Neutrophil (primary cell): ENCODE data around the gene PTPN21.

ENCODE experiments used
- H3K27ac ChIP-seq: fragments of 200-600 bp; sonication (generic); 2 replicates; pipeline ENCODE4 v1.5.1; 2016; ENCODE audit warnings: mild to moderate bottlenecking, moderate library complexity
- H3K27me3 ChIP-seq: fragments of 200-600 bp; sonication (generic); 2 replicates; pipeline ENCODE4 v1.6.0; 2016; ENCODE audit warnings: mild to moderate bottlenecking
- H3K36me3 ChIP-seq: fragments of 200-600 bp; sonication (generic); 2 replicates; pipeline ENCODE4 v1.5.1; 2017
- H3K4me1 ChIP-seq, 2 experiments: fragments of 200-600 bp in 1 of 2; sonication (generic) in 1 of 2; 1 replicate in 1 of 2; 2 replicates in 1 of 2; pipeline versions ENCODE4 v1.5.1 to v1.6.1; 2013 to 2016; ENCODE audit warnings: low read depth in 1 of 2, low read length in 1 of 2, mild to moderate bottlenecking in 1 of 2, moderate library complexity in 1 of 2; ENCODE audit not compliant: control insufficient read depth in 1 of 2, insufficient read depth in 1 of 2
- H3K4me3 ChIP-seq, 2 experiments: fragments of 200-600 bp in 1 of 2; sonication (generic) in 1 of 2; 1 replicate in 1 of 2; 2 replicates in 1 of 2; pipeline ENCODE4 v1.5.1; 2013 to 2016; ENCODE audit warnings: low read depth in 1 of 2, low read length in 1 of 2, mild to moderate bottlenecking in 1 of 2, moderate library complexity in 1 of 2
- H3K9me3 ChIP-seq: fragments of 200-600 bp; sonication (generic); 2 replicates; pipeline ENCODE4 v1.5.1; 2016
- TF ChIP-seq, protein P1 (sequence below): fragments of 200-600 bp; sonication (generic); IDR thresholded peaks from 2 replicates; pipeline ENCODE4 v1.5.1; 2016; ENCODE audit warnings: antibody characterized with exemption

The PTPN21 gene

DNA sequence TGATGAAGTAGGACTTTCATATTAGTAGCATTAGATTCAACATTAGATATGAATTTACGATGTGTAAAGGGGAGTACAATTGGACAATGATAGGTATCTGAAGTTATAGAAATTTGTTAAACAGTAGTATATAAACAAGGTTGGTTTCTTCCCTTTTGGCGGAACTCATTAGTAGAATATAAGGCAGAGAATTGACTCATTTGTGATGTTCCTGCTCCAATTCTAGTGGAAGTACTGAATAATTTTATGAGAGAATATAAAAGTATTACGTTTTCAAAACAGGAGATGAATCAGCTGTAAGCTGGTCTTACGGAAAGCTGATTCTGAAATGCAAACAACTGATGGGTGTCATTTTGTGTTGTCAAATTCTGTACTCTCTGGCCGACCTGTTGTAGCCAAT lies 21.4 kb upstream of the PTPN21 start:
- TF ChIP-seq, protein P1, sequence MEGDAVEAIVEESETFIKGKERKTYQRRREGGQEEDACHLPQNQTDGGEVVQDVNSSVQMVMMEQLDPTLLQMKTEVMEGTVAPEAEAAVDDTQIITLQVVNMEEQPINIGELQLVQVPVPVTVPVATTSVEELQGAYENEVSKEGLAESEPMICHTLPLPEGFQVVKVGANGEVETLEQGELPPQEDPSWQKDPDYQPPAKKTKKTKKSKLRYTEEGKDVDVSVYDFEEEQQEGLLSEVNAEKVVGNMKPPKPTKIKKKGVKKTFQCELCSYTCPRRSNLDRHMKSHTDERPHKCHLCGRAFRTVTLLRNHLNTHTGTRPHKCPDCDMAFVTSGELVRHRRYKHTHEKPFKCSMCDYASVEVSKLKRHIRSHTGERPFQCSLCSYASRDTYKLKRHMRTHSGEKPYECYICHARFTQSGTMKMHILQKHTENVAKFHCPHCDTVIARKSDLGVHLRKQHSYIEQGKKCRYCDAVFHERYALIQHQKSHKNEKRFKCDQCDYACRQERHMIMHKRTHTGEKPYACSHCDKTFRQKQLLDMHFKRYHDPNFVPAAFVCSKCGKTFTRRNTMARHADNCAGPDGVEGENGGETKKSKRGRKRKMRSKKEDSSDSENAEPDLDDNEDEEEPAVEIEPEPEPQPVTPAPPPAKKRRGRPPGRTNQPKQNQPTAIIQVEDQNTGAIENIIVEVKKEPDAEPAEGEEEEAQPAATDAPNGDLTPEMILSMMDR, result no peak
- Histone ChIP-seq H3K4me3 (no peak overlapping the region), H3K27me3 (no peaks in the 10 kb centered on the region), H3K36me3 (peaks cover 94% of the 10 kb centered on the region), H3K9me3 (no peaks in the 10 kb centered on the region), H3K4me1 (no peaks in the 10 kb centered on the region), H3K27ac (no peak overlapping the region)

DNA sequence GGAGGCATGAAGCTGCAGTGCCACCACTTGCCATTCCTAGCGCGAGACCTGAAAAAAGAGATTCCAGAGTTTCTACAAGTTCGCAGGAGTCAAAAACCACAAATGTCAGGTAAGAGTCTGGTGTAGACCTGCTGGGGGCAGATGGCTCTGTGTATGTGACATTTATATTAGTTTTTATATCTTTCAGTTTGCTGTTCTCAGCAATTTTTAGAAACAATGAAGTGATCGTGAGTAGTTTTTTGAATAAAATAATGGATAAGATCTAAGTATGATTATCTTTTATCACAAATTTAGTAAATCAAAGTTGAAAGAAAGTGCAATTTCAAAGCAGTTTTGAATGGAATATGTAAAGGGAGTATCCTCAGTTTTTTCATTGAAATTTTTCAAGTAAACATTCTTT lies 17.3 kb upstream of the PTPN21 start:
- TF ChIP-seq, protein P1, result no peak
- no peaks in the 10 kb centered on the region for H3K27me3 ChIP-seq

DNA sequence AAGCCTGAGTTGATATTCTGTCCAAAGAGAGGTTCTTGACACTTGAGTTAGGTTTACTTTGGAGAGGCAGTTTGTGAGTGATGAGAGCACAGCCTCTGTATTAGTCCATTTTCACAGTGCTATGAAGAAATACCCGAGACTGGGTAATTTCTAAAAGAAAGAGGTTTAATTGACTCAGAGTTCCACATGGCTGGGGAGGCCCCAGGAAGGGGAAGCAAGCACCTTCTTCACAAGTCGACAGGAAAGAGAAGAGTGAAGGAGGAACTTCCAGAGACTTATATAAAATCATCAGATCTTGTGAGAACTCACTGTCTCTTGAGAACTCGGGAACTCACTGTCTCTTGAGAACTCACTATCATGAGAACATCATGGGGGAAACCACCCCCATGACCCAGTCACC lies 13.4 kb upstream of the PTPN21 start:
- Histone ChIP-seq H3K27me3 (no peaks in the 10 kb centered on the region), H3K36me3 (peaks cover 43% of the 10 kb centered on the region), H3K27ac (no peak overlapping the region), H3K4me1 (peaks cover 6 to 7% of the 10 kb centered on the region in 2 experiments), H3K9me3 (peaks cover 5% of the 10 kb centered on the region), H3K4me3 (no peak overlapping the region)
- TF ChIP-seq, protein P1, result no peak

More for the DNA sequence above, 17.3 kb upstream of the PTPN21 start:
- Histone ChIP-seq H3K27ac (no peak overlapping the region), H3K36me3 (peaks cover 83% of the 10 kb centered on the region), H3K9me3 (peaks cover 5% of the 10 kb centered on the region), H3K4me1 (no peaks in the 10 kb centered on the region), H3K4me3 (no peak overlapping the region)

DNA sequence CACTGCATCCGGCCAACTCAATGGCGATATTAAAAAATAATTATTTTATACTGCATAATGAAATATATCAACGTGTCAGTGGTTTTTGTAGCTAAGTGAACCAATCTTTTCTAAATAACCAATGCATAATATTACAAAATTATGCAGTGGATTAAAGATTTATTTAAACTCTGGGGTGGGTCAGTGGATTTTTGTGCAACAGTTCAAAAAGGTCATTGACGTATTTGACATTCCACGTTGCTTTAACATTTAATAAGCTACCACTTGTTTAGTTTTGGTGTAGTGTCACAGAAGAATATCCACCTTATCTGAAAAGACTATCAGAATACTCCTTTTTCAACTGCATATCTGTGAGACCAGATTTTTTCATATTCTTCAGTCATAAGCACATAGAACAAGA lies 10.6 kb upstream of the PTPN21 start:
- no peak overlapping the region for H3K27ac ChIP-seq
- H3K36me3 ChIP-seq, result peaks cover 18% of the 10 kb centered on the region
- peaks cover 20% of the 10 kb centered on the region for H3K27me3 ChIP-seq
- H3K9me3 ChIP-seq, result peaks cover 5% of the 10 kb centered on the region
- H3K4me1 ChIP-seq, result peaks cover 12 to 14% of the 10 kb centered on the region in 2 experiments
- H3K4me3 ChIP-seq, result no peak overlapping the region
- TF ChIP-seq, protein P1, result no peak

DNA sequence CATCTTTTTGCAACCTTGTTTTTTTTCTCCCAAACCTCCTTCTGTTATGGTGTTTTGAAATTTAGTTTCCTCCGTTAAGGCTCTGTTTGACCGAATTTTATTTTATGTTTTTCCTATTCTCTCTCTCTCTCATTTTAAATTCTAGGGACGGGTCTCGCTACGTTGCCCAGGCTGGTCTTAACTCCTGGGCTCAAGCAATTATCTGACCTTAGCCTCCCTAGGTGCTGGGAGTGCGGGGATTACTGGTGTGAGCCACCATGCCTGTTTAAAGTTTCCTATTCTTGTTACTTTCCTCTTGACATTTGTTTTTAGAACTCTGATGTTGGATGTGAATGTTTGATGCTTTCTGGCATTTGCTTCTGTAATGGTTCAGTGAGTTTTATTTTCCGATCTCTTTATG lies 9.0 kb upstream of the PTPN21 start:
- Histone ChIP-seq H3K9me3 (peaks cover 5% of the 10 kb centered on the region), H3K27ac (no peak overlapping the region), H3K4me1 (peaks cover 12 to 14% of the 10 kb centered on the region in 2 experiments), H3K4me3 (peak overlapping the region; percentile 72 to 77), H3K36me3 (peaks cover 6% of the 10 kb centered on the region), H3K27me3 (peaks cover 36% of the 10 kb centered on the region)
- TF ChIP-seq, protein P1, result no peak
